ENCODE measurements around the gene PRKG1. TPM values are rescaled to one million over a fixed set of nuclear protein-coding genes. Genes with fewer than 3 reads are reported as not detected.

The PRKG1 gene
- total and polyA plus RNA-seq, 4 donors: 6.8 to 38.1 (median 15.4) TPM

- Histone ChIP-seq H3K27ac (ENCODE audit: low read depth, low read length) (no peak overlapping the region), H3K9me3 (ENCODE audit: control insufficient read depth, insufficient read depth, low read length) (no peaks in the 10 kb centered on the region), H3K27me3 (ENCODE audit: control insufficient read depth, insufficient read depth, low read length) (no peaks in the 10 kb centered on the region), H3K4me1 (ENCODE audit: control insufficient read depth, insufficient read depth, low read length) (no peaks in the 10 kb centered on the region), H3K4me3 (ENCODE audit: low read depth, low read length) (no peak overlapping the region), H3K36me3 (ENCODE audit: control insufficient read depth, insufficient read depth, low read length) (no peaks in the 10 kb centered on the region)
- WGBS (ENCODE audit: insufficient coverage): 100% methylated on average over 1 of the region's 2 CpGs
- DNase-seq (ENCODE audit: low read depth in 4 of 6, low spot score in 6 of 6): peak in 1 of 6 donors; percentile 36
Measured at GRCh38 chr10:51770709-51771108, 696.4 kb downstream of the PRKG1 start.

- H3K27me3 ChIP-seq (ENCODE audit: control insufficient read depth, insufficient read depth, low read length): no peaks in the 10 kb centered on the region
- DNase-seq (ENCODE audit: low read depth in 4 of 6, low spot score in 6 of 6): no peak
- no peaks in the 10 kb centered on the region for H3K36me3 ChIP-seq (ENCODE audit: control insufficient read depth, insufficient read depth, low read length)
- no peak overlapping the region for H3K4me3 ChIP-seq (ENCODE audit: low read depth, low read length)
- no peaks in the 10 kb centered on the region for H3K9me3 ChIP-seq (ENCODE audit: control insufficient read depth, insufficient read depth, low read length)
- WGBS (ENCODE audit: insufficient coverage): no CpG with 5 or more reads among the region's 2 CpGs
- no peak overlapping the region for H3K27ac ChIP-seq (ENCODE audit: low read depth, low read length)
- H3K4me1 ChIP-seq (ENCODE audit: control insufficient read depth, insufficient read depth, low read length): no peaks in the 10 kb centered on the region
Measured at GRCh38 chr10:51772387-51772786, 698.1 kb downstream of the PRKG1 start.

GRCh38 chr10:51773681-51774080, 699.4 kb downstream of the PRKG1 start:
- no peak for DNase-seq (ENCODE audit: low read depth in 4 of 6, low spot score in 6 of 6)
- no peaks in the 10 kb centered on the region for H3K27me3 ChIP-seq (ENCODE audit: control insufficient read depth, insufficient read depth, low read length)
- no peak overlapping the region for H3K4me3 ChIP-seq (ENCODE audit: low read depth, low read length)
- H3K4me1 ChIP-seq (ENCODE audit: control insufficient read depth, insufficient read depth, low read length): no peaks in the 10 kb centered on the region
- H3K27ac ChIP-seq (ENCODE audit: low read depth, low read length): no peak overlapping the region
- no peaks in the 10 kb centered on the region for H3K9me3 ChIP-seq (ENCODE audit: control insufficient read depth, insufficient read depth, low read length)
- no peaks in the 10 kb centered on the region for H3K36me3 ChIP-seq (ENCODE audit: control insufficient read depth, insufficient read depth, low read length)

GRCh38 chr10:51783941-51784340, 709.7 kb downstream of the PRKG1 start:
- Histone ChIP-seq H3K27me3 (ENCODE audit: control insufficient read depth, insufficient read depth, low read length) (no peaks in the 10 kb centered on the region), H3K9me3 (ENCODE audit: control insufficient read depth, insufficient read depth, low read length) (no peaks in the 10 kb centered on the region), H3K4me1 (ENCODE audit: control insufficient read depth, insufficient read depth, low read length) (no peaks in the 10 kb centered on the region), H3K36me3 (ENCODE audit: control insufficient read depth, insufficient read depth, low read length) (no peaks in the 10 kb centered on the region), H3K27ac (ENCODE audit: low read depth, low read length) (no peak overlapping the region), H3K4me3 (ENCODE audit: low read depth, low read length) (no peak overlapping the region)
- 67% methylated on average over 1 of the region's 2 CpGs for WGBS (ENCODE audit: insufficient coverage)
- DNase-seq (ENCODE audit: low read depth in 4 of 6, low spot score in 6 of 6): peak in 1 of 6 donors; percentile 27

GRCh38 chr10:51786016-51786683, 711.9 kb downstream of the PRKG1 start:
- WGBS (ENCODE audit: insufficient coverage): 100% methylated on average over 3 of the region's 4 CpGs
- Histone ChIP-seq H3K36me3 (ENCODE audit: control insufficient read depth, insufficient read depth, low read length) (no peaks in the 10 kb centered on the region), H3K4me1 (ENCODE audit: control insufficient read depth, insufficient read depth, low read length) (no peaks in the 10 kb centered on the region), H3K27ac (ENCODE audit: low read depth, low read length) (no peak overlapping the region), H3K4me3 (ENCODE audit: low read depth, low read length) (no peak overlapping the region), H3K9me3 (ENCODE audit: control insufficient read depth, insufficient read depth, low read length) (peaks cover 3% of the 10 kb centered on the region), H3K27me3 (ENCODE audit: control insufficient read depth, insufficient read depth, low read length) (no peaks in the 10 kb centered on the region)
- DNase-seq (ENCODE audit: low read depth in 4 of 6, low spot score in 6 of 6): no peak

- Histone ChIP-seq H3K27ac (ENCODE audit: low read depth, low read length) (no peak overlapping the region), H3K27me3 (ENCODE audit: control insufficient read depth, insufficient read depth, low read length) (no peaks in the 10 kb centered on the region), H3K9me3 (ENCODE audit: control insufficient read depth, insufficient read depth, low read length) (peaks cover 3% of the 10 kb centered on the region), H3K4me1 (ENCODE audit: control insufficient read depth, insufficient read depth, low read length) (no peaks in the 10 kb centered on the region), H3K4me3 (ENCODE audit: low read depth, low read length) (no peak overlapping the region), H3K36me3 (ENCODE audit: control insufficient read depth, insufficient read depth, low read length) (no peaks in the 10 kb centered on the region)
- DNase-seq (ENCODE audit: low read depth in 4 of 6, low spot score in 6 of 6): no peak
- WGBS (ENCODE audit: insufficient coverage): no CpG with 5 or more reads among the region's 1 CpG
Measured at GRCh38 chr10:51786684-51787035, 712.4 kb downstream of the PRKG1 start.

GRCh38 chr10:51788273-51788672, 714.0 kb downstream of the PRKG1 start:
- H3K4me3 ChIP-seq (ENCODE audit: low read depth, low read length): no peak overlapping the region
- peaks cover 11% of the 10 kb centered on the region for H3K9me3 ChIP-seq (ENCODE audit: control insufficient read depth, insufficient read depth, low read length)
- 100% methylated on average over 1 of the region's 3 CpGs for WGBS (ENCODE audit: insufficient coverage)
- no peaks in the 10 kb centered on the region for H3K36me3 ChIP-seq (ENCODE audit: control insufficient read depth, insufficient read depth, low read length)
- DNase-seq (ENCODE audit: low read depth in 4 of 6, low spot score in 6 of 6): peak in 1 of 6 donors; percentile 86
- no peaks in the 10 kb centered on the region for H3K27me3 ChIP-seq (ENCODE audit: control insufficient read depth, insufficient read depth, low read length)
- no peaks in the 10 kb centered on the region for H3K4me1 ChIP-seq (ENCODE audit: control insufficient read depth, insufficient read depth, low read length)
- no peak overlapping the region for H3K27ac ChIP-seq (ENCODE audit: low read depth, low read length)

- H3K27ac ChIP-seq (ENCODE audit: low read depth, low read length): no peak overlapping the region
- no peaks in the 10 kb centered on the region for H3K27me3 ChIP-seq (ENCODE audit: control insufficient read depth, insufficient read depth, low read length)
- H3K36me3 ChIP-seq (ENCODE audit: control insufficient read depth, insufficient read depth, low read length): no peaks in the 10 kb centered on the region
- no peak overlapping the region for H3K4me3 ChIP-seq (ENCODE audit: low read depth, low read length)
- peaks cover 12% of the 10 kb centered on the region for H3K9me3 ChIP-seq (ENCODE audit: control insufficient read depth, insufficient read depth, low read length)
- H3K4me1 ChIP-seq (ENCODE audit: control insufficient read depth, insufficient read depth, low read length): no peaks in the 10 kb centered on the region
- no peak for DNase-seq (ENCODE audit: low read depth in 4 of 6, low spot score in 6 of 6)
- no CpG with 5 or more reads among the region's 1 CpG for WGBS (ENCODE audit: insufficient coverage)
Measured at GRCh38 chr10:51789118-51789517, 714.8 kb downstream of the PRKG1 start.

GRCh38 chr10:51789903-51790302, 715.6 kb downstream of the PRKG1 start:
- Histone ChIP-seq H3K4me1 (ENCODE audit: control insufficient read depth, insufficient read depth, low read length) (no peaks in the 10 kb centered on the region), H3K36me3 (ENCODE audit: control insufficient read depth, insufficient read depth, low read length) (no peaks in the 10 kb centered on the region), H3K27ac (ENCODE audit: low read depth, low read length) (no peak overlapping the region), H3K4me3 (ENCODE audit: low read depth, low read length) (no peak overlapping the region), H3K27me3 (ENCODE audit: control insufficient read depth, insufficient read depth, low read length) (no peaks in the 10 kb centered on the region), H3K9me3 (ENCODE audit: control insufficient read depth, insufficient read depth, low read length) (peaks cover 12% of the 10 kb centered on the region)
- DNase-seq (ENCODE audit: low read depth in 4 of 6, low spot score in 6 of 6): no peak
- 90% methylated on average over 4 of the region's 4 CpGs for WGBS (ENCODE audit: insufficient coverage)

GRCh38 chr10:51792678-51793077, 718.4 kb downstream of the PRKG1 start:
- Histone ChIP-seq H3K4me3 (ENCODE audit: low read depth, low read length) (no peak overlapping the region), H3K27ac (ENCODE audit: low read depth, low read length) (no peak overlapping the region), H3K9me3 (ENCODE audit: control insufficient read depth, insufficient read depth, low read length) (peaks cover 12% of the 10 kb centered on the region), H3K4me1 (ENCODE audit: control insufficient read depth, insufficient read depth, low read length) (no peaks in the 10 kb centered on the region), H3K27me3 (ENCODE audit: control insufficient read depth, insufficient read depth, low read length) (no peaks in the 10 kb centered on the region), H3K36me3 (ENCODE audit: control insufficient read depth, insufficient read depth, low read length) (no peaks in the 10 kb centered on the region)
- no peak for DNase-seq (ENCODE audit: low read depth in 4 of 6, low spot score in 6 of 6)
